GM19452 (cell line): Measurements from ENCODE around the gene HDAC5.
"Not testable (repeated sequence)": the region's sequence is repeated elsewhere in the genome, so short reads cannot be mapped to it uniquely, and the experiment has no call there.

Source experiments
- ATAC-seq: cut with Tn5 transposase; IDR thresholded peaks from one replicate; pipeline ENCODE4 v1.9.1; 2021; ENCODE audit not compliant: unreplicated experiment

The HDAC5 gene

DNA sequence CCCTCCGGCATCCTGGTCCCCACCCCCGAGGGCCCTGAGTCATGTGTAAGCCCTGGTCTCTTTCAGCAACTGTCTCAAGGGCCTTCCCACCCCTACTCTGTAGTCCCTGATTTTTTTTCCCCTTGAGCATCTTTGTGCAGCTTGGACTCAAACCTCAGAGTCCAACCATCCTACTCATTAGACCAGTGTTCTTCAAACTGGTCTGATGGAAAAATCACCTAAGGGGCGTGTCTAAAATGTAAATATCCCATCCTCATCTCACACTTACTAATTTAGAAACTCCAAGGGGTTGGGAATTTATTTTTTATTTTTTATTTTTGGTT lies 52.3 kb downstream of the HDAC5 start:
- ATAC-seq: peak; percentile 11

DNA sequence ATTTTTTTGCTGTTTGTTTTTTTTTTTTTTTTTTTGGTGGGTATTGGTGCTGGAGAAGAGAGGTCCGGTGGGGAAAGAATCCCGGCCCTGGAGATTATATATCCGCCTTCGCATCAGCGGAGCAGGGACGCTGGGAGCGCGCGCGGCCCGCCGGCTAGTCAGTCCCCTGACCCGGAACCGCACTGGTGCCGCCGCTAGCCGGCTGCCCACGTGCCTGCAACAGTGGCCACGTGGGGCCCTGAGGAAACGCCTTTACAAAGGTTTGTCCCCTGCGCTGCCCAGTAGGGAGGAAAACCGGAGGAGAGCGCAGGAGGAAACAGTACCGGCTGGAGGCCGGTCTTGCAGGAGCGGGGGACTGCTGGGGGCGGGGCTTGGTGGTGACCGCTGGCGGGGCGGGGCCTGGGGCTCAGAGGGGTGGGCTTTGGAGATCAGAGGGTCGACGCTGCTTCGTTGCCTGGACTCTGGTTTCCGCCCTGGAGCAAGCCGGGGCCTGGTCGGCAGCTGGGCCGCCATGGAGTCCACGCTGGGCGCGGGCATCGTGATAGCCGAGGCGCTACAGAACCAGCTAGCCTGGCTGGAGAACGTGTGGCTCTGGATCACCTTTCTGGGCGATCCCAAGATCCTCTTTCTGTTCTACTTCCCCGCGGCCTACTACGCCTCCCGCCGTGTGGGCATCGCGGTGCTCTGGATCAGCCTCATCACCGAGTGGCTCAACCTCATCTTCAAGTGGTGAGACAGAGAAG lies 52.8 kb downstream of the HDAC5 start, which contains the start of gene G6PC3:
Gene G6PC3, plus strand, starts transcription at position 281 of the 743 bp plus-strand sequence. Its CDS starts 231 bp downstream, at position 512.
- peak; percentile 75 for ATAC-seq

DNA sequence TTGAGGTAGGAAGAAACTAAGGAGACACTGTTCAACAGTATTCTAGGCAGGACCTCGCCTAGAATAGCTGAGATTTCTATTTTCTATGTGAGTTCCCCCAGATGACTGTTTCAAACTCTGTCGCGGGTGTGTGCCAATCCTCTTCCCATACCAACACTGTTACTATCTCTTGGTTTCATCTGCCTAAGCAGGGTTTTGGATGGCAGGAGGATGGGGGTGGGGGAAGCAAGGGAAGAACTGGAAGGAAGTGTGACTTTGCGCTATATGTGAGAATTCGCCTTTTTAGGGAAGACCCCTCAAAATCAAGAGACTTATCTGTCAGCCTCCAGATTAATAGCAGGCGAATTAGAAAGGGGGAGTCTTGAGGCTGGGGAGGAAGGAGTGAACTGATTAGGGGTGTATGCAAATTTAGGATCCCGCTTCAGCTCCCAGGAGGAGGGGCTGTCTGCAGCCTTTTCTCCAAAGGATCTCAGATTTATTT lies 53.4 kb downstream of the HDAC5 start:
- no peak for ATAC-seq

DNA sequence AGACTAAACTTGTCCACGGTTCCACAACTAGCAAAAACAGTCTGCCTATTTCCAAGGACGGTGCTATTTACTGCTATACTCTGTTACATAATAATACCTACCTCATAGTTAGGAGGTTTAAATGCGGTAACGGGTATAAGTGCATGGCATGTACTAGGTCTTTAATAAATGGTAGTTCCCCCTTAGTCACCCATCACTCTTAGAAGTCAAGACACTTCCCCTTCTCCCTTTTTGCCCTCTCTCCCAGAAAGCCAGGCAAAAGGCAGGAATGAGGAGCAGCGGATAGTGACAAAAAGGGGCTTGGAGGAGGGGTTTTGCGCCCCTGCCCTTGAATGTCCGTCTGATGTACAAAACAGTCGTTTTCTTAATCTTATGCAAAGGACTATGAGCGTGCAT lies 55.9 kb downstream of the HDAC5 start:
- ATAC-seq: no peak

DNA sequence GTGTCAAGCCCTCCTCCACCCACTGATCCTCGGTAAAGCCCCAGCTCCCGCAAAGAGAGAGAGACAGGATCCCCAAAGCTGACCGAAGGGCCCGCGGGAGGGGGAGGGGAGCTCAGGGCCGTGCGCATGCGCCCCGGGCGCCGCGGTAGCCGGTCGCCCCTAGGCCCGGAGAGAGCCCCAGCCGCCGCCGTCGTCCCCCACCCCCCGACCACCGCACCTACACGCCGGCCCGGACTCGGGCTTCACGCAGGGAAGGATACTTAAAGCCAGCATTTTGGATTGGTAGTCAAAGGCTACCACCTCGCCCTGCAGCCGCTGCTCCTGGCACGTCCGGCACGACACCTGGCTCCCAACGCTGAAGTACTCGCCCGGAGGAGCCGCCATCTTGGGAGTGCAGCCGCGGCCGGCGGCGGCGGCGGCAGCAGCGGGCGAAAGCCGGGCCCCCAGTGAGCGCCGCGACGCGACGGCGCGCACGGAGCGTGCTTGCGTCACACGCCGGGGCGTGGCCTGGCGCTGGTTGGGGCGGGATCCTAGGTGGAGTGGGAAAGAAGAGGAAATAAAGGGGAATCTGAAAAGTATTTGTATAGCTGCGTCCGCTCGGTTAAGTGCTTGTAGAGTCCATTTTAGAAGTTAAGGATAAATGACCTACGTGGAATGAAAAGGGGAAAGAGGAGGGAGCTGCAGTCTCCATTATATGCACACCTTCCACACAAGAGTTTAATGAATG lies 57.1 kb downstream of the HDAC5 start, which contains the start of gene LSM12:
Gene LSM12, minus strand, starts transcription at position 468 of the 727 bp plus-strand sequence. Its CDS starts 84 bp downstream, at position 384.
- ATAC-seq: peak; percentile 71

DNA sequence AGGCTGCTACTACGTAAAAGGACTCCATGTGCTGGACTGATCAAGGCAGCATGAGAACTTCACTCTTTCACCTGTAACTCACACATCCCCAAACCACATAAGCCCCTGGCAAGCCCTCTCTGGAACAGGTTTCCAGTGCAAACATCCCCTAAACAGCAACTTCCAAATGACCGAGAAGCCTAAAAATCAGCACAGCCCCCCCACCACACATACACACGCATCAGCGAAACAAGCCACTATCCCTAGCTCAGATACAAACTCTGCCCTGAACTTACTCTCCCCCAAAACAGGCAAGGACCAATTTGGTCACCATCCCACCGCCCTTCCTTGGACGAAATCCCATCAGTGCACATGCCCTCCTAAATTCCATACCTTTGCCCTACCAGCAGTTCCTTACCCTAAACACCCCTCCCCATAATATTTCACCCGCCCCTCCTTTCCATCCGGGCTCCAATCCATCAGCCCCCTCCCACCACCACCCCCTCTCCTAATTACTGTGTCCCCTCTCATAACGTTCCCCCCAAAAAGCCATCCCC lies 57.7 kb downstream of the HDAC5 start:
- no peak for ATAC-seq

DNA sequence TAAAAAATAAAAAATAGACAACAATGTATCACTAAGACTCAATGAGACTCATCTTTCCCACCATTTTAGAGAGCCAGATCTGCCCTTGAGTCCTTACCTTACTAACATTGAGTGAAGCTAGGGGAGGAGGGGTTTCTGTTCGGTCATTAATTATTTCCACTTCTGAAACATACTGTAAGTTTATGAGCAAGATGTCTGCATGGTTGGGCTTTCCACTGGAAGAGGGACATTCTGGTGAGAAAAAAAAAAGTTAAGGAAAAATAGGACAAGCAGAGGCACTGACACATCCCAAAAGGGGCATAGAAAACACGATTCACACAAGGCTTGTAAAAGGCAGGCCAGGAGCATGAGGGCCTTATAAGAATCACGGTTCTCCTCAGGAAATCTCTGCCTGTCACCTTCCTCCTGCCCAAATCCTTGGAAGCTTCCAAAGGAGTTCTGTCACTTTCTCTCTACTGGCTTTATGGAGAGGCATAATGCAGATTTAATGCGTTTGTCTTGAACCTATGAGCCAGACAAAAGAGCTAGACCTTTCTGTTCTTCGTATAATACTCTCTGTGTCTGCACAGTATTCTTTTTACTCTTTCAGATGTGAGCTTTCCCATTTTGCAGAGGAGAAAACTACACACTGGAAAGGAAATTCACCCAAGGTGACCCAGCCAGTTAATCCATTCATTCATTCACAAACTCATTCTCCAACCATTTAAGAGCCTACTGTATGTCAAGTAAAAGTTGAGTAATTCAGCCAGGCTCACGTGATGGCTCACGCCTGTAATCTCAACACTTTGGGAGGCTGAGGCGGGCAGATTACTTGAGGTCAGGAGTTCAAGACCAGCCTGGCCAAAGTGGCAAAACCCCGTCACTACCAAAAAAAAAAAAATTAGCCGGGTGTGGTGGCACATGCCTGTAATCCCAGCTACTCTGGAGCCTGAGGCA lies 59.5 kb downstream of the HDAC5 start:
- no peak for ATAC-seq

DNA sequence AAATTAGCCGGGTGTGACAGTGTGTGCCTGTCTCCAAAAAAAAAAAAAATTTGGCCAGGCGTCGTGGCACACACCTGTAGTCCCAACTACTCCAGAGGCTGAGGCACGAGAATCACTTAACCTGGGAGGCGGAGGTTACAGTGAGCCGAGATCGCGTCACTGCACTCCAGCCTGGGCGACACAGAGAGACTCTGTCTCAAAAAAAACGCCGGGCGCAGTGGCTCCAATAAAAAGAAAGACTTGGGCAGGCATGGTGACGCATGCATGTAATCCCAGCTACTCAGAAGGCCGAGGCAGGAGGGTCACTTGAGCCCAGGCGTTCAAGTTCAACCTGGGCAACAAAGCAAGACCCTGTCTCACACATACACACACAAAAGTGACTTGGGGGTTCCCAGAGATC lies 60.6 kb downstream of the HDAC5 start:
- ATAC-seq: no peak

DNA sequence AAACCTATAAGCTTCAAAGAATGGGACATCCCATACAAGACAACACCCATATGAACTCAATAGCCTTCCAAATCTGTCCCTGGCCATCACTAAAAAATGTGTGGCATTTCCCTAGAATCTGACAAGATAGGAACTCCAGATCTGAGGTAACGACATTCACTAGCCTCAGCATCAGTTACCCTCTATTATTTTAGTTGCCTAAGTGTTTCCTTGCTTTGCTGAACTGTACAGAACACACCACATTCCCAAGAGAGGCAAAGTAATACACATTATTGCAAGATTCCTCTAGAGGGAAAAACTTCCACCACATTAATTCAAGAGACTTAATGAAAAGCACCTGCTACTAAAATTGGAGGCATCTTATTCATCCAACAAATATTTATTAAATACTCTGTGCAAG lies 62.0 kb downstream of the HDAC5 start:
- no peak for ATAC-seq

DNA sequence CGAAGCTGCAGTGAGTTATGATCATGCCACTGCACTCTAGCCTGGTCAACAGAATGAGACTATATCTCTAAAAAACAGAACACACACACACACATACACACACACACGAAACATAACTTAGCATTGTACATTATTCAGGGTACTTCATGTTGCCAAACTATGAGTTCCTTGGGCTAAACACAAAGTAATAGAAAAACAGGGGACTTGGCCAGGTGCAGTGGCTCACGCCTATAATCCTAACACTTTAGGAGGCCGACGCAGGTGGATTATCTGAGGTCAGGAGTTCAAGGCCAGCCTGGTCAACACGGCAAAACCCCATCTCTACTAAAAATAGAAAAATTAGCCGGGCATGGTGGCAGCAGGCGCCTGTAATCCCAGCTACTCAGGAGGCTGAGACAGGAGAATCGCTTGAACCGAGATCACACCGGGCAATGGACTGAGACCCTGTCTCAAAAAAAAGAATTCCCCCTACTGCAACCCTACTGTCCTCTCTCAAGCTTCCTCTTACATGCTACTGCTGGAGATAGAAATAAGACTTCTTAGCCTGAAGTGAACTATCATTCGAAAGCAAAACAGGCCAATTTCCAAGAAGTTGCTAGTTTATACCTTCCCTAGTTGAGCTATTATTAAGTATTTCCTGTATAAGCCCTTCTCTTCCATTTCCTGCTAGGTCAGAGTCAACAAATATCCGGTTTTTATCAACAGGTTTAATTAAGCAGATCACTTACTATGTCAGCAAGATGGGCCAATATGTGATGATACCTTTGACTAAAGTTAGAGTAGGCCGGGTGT lies 64.1 kb downstream of the HDAC5 start:
- ATAC-seq: no peak

DNA sequence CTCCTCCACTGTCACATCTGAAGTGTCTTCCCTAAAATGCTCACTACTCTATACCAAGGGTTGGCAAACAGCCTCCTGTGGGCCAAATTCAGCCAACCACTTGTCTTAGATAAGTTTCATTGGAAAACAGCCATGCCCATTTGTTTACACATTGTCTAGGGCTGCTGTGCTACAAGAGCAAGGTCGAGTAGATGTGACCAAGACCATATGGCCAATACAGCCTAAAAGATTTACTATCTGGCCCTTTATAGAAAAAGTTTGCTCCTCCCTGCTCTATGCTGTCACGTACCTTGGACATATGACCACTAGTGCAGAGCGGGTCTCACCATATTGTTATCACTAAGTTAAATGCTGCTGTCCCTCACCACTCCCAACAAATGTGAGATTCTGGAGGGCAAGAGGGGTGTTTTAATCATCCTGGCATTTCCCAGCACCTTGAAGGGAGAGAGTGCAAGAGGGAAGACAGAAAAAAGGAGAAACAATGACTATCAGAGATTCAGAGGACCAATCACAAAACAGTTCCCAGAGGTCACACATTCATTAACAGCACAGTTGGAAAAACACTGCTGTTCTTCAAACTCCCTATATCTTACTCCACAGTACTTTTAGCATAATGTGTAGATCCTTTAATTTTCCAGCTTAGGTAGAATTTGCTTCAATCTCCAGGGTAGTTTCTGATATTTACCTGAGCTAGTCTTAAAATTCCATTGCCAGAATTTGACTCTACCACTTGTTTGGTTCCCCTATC lies 70.1 kb downstream of the HDAC5 start:
- no peak for ATAC-seq

DNA sequence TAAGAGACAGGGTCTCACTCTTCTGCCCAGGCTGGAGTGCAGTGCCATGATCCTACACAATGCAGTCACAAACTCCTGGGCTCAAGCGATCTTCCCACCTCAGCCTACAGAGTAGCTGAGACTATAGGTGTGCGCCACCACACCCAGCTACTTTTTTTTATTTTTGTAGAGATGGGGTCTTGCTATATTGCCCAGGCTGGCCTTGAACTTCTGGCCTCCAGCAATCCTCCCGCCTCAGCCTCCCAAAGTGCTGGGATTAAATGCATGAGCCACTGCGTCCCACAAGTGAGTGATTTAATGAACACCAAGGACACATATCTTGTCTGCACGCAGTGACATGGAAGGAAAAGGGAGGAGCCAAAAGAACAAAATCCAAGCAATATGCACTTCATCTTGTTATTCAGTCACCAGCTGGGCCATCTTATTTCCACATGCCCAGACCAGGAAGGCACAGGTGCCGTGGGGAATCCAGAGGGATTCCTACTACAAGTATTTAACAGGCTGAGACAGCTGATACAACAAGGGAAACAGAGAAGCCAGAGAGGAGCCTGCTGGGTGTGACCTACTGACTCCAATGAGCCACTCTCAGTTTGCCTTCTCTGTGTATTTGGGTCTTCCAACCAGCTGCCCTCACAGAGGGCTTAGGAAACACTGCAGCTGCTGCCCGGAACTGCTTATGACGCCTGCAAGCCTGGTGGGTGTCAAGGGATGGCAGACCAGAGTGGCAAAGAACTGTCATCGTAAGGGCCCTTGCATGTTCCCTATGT lies 74.0 kb downstream of the HDAC5 start:
- ATAC-seq: no peak

DNA sequence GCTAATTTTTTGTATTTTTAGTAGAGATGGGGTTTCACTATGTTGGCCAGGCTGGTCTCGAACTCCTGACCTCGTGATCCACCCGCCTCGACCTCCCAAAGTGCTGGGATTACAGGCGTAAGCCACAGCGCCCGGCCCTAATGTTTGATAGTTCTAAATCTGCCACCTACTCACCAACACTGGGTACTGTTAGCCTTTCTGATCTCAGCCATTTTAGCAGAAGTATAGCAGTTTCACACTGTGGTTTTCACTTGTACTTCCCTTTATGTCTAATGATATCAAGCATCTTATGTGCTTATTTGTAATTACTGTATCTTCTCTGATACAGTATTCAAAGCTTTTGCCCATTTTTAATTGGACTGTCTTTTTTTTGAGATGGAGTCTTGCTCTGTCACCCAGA lies 76.5 kb downstream of the HDAC5 start:
- not testable (repeated sequence) for ATAC-seq

DNA sequence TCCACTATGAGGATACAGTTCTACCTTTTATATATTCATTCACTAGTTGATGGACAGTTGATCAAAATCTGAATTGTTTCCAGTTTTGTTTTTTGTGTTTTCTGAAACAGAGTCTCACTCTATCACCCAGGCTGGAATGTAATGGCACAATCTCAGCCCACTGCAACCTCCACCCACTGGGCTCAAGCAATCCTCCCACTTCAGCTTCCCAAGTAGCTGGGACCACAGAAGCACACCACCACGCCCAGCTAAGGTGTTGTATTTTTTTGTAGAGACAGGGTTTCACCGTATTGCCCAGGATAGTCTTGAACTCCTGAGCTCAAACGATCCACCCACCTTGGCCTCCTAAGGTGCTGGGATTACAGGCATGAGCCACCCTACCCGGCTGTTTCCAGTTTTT lies 78.0 kb downstream of the HDAC5 start:
- no peak for ATAC-seq

DNA sequence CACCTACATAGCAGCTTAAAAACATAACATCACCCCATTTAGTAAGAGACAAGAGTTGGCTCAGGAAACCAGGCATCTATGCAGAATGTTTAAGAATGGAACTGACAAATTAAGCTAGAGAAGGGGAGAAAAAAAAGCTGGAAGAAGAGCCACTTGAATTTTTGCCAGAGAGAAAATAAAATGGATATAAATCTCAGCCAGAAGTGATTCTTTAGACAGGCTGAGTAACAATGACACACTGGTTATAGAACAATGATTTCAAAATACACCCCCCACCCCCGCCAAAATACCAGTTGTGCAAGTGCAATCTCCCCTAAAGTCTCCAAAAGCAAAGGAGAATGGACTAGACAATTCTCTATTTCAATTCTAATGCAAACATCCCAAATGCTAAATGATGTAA lies 79.4 kb downstream of the HDAC5 start:
- no peak for ATAC-seq

DNA sequence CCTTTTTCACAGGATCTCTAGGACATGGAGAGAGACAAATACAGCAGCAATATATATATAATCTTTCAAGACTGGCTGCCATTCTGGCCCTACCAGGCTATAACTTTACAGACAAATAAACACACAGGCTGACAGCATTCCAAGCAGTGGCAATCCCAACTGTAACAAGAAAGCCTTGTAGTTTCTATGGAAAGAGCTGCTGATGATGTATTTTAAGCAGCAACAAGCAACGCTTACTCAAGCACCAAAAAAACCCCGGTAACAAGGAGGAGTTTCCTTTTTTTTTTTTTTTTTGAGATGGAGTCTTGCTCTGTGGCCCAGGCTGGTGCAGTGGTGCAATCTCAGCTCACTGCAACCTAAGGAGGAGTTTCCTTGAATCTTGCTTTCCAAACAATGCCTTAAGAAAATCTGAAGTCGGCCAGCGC lies 80.2 kb downstream of the HDAC5 start:
- ATAC-seq: no peak

DNA sequence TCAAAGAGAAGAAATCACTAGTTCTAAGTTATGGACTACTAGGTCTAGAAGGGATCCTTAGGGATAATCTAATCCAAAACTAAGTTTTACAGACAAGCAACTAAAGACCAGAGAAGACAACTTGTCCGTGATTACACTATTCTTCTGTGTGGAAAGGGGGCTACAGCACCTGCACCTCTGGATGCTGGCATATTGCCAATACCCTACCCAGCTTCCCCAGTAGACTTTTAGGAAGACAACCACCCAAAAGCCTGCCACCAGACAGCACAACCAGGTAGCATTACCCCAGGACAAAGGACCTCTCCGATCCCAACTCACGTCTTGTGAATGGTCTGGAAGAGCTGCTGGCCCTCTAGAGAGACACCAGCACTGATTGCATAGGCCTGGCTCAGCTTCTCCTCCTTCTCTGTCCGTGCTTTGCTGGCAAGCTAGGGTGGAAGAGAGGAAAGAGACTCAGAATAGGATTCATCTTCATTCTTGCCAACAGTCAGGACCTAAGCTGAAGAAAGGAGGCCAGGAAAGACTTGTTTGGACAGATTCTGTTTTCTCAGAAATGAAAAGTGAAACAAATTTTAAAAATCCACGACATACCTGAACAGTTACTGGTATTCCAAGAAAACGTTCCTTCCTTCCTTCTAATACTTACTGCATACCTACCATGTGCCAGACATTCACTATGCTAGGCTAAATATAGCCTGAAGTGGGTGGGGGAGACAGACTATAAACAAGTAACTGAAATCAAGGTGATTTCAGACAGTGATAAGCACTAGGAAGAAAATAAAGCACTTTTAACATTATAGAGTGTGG lies 83.4 kb downstream of the HDAC5 start:
- ATAC-seq: no peak

DNA sequence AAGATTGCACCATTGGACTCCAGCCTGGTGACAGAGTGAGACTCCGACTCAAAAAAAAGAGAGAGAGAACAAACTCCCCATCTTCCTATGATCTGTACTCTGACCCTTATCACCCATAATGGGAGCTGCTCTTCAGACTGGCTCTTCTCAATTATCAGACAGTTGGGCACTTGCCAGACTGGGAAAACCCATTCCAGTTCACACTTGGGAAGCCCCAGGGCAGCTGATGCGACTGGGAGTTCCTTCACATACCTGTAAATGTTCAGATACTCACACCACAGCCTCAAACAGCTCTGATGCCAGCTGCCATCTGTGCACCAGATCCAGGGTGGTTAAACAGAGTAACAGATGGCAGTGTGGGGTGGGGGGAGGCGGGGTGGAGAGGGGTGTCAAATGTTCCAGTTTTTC lies 84.8 kb downstream of the HDAC5 start:
- no peak for ATAC-seq
